Stimulated activated naive CD4-positive, alpha-beta T cell (primary cell): ENCODE data around the gene ITGAE.

ENCODE experiments used
- DNase-seq, 6 experiments: peaks; one replicate each; lab custom pipeline; 2025; lab: John Stamatoyannopoulos, UW

ITGAE gene

DNA sequence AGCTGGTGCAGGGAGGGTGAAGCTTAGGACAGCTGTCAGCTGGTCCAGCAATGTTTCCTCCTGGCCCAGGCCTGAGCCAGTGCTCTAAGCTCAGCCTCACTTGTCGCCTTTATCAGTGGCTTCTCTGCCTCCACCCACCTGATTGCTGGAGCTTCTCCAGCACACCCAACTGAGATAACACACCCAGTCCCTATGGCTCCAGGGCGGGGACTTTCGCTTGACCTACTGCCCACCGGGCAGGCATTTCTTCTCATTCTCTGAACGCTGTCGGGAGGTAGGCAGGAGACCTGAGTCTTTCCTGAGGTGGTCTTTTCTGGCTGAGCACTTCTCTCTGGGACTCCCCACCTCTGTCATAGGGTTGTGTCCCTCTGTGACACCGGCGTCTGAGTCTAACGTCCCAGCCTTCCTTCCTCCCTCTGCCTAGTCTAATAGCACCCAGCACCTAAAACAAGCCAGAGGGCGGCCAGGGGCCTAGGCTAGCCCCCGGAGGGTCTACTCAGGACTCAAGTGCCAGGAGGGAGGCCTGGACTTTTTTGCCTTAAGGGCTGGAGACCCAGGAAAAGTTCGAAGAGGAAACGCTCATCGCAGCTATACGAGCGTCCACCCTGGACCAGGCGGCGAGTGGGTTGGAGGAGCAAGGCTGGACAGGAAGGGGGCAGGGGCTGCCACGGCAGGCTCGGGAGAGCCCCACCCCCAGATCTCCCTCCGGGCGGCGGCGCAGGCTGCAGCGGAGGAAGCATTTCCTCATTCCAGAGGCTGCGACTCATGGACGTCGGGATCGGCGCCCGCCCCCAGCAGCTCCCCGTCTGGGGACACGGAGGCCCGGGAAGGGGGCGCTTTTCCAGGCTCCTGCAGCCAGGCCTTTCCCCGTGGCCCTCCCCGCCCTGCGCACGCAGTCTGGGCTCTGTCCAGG is 133.4 kb downstream of the ITGAE start:
- DNase-seq, result no peak

DNA sequence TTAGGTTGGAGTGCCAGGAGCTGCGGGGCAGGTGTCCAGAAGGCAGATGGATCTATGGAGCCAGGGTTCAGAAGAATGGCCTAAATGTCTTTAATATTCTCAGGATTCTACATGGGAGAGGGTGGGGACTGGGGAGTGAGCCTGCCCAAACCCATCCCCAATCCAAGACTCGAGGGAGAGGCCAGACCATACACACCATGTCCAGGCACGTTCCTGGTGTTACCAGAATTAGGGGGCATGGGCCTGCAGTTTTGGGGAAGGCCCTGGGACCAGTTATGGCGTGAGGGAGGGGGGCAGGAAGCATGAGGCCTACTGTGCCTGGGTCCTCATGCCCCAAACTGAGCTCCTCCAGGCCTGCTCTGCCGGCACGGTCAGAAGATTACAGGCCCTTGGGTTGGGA is 134.5 kb downstream of the ITGAE start:
- DNase-seq, result no peak

DNA sequence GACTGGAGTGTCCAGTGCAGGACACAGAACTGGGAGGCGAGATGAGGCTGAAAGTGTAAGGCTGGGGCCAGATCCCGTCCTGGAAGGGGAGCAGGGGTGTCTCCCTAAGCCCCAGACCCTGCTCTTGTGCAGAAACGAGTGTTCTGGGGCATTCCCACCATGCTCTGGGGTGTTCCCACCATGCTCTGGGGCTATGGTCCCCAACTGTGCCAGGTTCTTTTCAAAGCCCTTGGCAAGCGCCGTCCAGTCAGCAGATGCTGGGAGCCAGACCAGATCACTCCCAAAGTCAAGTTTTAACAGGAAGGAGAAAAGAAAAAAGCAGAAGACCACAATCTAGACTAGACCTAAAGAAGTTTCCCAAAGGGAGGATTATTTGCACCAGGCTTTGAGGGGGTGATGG is 135.2 kb downstream of the ITGAE start:
- DNase-seq, result no peak
